Mesendoderm (in vitro differentiated cells): ENCODE data around the gene PITX3.

Experiments used
- DNase-seq: peaks from one replicate; pipeline ENCODE4 v3.0.0; 2013
- H2AK5ac ChIP-seq: 2 replicates; pipeline ENCODE4 v1.6.1; 2013; ENCODE audit warnings: low read length, inconsistent platforms
- H2BK120ac ChIP-seq: 2 replicates; pipeline ENCODE4 v1.6.1; 2013; ENCODE audit warnings: low read depth, mild to moderate bottlenecking, low read length, moderate library complexity, mixed read lengths
- H2BK15ac ChIP-seq: replicated peaks from 2 replicates; pipeline ENCODE4 v1.6.1; 2013; ENCODE audit warnings: low read depth, mild to moderate bottlenecking, moderate library complexity
- H2BK5ac ChIP-seq: 2 replicates; pipeline ENCODE4 v1.6.1; 2013; ENCODE audit warnings: low read length, inconsistent platforms
- H3K18ac ChIP-seq: 2 replicates; pipeline ENCODE4 v1.6.1; 2013; ENCODE audit warnings: mild to moderate bottlenecking, low read length, mixed read lengths
- H3K23ac ChIP-seq: one replicate; pipeline ENCODE4 v1.6.1; 2013; ENCODE audit warnings: low read length
- H3K27ac ChIP-seq: 2 replicates; pipeline ENCODE4 v1.5.1; 2013; ENCODE audit warnings: low read depth, mild to moderate bottlenecking, inconsistent platforms, low read length, moderate library complexity
- H3K27me3 ChIP-seq: 2 replicates; pipeline ENCODE4 v1.6.1; 2013; ENCODE audit warnings: low read length, control low read depth, mild to moderate bottlenecking, inconsistent platforms; ENCODE audit not compliant: insufficient read depth, poor library complexity
- H3K36me3 ChIP-seq: 2 replicates; pipeline ENCODE4 v1.6.1; 2013; ENCODE audit warnings: low read length, inconsistent platforms; ENCODE audit not compliant: control insufficient read depth, insufficient read depth
- H3K4ac ChIP-seq: one replicate; pipeline ENCODE4 v1.6.1; 2013; ENCODE audit warnings: low read depth, mild to moderate bottlenecking, low read length, moderate library complexity
- H3K4me1 ChIP-seq: 2 replicates; pipeline ENCODE4 v1.6.1; 2013; ENCODE audit warnings: low read depth, low read length, inconsistent platforms; ENCODE audit not compliant: control insufficient read depth
- H3K4me2 ChIP-seq: 2 replicates; pipeline ENCODE4 v1.6.1; 2013; ENCODE audit warnings: low read length
- H3K4me3 ChIP-seq: 2 replicates; pipeline ENCODE4 v1.5.1; 2013; ENCODE audit warnings: mild to moderate bottlenecking, low read length
- H3K56ac ChIP-seq: one replicate; pipeline ENCODE4 v1.6.1; 2013; ENCODE audit warnings: low read length
- H3K79me1 ChIP-seq: 2 replicates; pipeline ENCODE4 v1.6.1; 2013; ENCODE audit warnings: low read length, inconsistent platforms
- H3K79me2 ChIP-seq: 2 replicates; pipeline ENCODE4 v1.6.1; 2013; ENCODE audit warnings: mild to moderate bottlenecking, low read length; ENCODE audit not compliant: control insufficient read depth, insufficient read depth
- H3K9ac ChIP-seq: 2 replicates; pipeline ENCODE4 v1.6.1; 2013; ENCODE audit warnings: low read length, inconsistent platforms
- H4K5ac ChIP-seq: one replicate; pipeline ENCODE4 v1.6.1; 2013; ENCODE audit warnings: low read length
- H4K8ac ChIP-seq: one replicate; pipeline ENCODE4 v1.6.1; 2013; ENCODE audit warnings: low read depth, mild to moderate bottlenecking, control low read depth, low read length, moderate library complexity
- WGBS: extraction: QIAGEN DNeasy Blood & Tissue Kit; methylation state at CpG from one replicate; pipeline ENCODE4 v1.1.7; 2013; ENCODE audit warnings: low lambda C conversion rate, missing lambda C conversion rate; ENCODE audit not compliant: insufficient coverage; ENCODE audit errors: extremely low coverage; 5-methylcytosine and 5-hydroxymethylcytosine counted together

PITX3 gene

DNA sequence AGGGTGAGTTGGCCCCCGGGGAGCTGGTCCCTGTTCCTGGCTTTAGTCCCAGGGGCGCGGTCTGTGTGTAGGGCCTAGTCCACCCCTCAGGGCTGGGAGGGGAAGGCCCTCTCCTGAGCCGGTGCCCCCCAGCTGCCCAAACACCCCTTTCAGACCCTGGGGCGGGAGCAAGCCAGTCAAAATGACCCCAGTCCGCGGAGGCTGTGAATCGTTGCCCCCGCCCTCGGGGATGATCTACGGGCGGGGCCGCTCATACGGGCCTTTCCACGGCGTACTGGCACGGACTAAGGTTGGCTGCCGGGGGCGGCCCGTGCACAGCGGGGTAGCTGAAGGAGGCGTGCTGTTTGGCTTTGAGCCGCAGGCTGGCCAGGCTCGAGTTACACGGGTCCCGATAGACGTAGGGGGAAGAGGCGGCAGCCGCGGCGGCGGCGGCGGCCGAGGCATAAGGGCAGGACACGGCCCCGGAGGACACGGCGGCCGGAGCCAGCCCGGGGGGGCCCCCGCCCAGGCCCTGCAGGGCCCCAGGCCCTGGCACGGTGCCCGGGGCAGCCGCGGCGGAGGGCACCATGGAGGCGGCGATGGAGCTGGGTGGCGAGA lies 10.9 kb downstream of the PITX3 start:
- H3K27me3 ChIP-seq, result peaks cover 31% of the 10 kb centered on the region

DNA sequence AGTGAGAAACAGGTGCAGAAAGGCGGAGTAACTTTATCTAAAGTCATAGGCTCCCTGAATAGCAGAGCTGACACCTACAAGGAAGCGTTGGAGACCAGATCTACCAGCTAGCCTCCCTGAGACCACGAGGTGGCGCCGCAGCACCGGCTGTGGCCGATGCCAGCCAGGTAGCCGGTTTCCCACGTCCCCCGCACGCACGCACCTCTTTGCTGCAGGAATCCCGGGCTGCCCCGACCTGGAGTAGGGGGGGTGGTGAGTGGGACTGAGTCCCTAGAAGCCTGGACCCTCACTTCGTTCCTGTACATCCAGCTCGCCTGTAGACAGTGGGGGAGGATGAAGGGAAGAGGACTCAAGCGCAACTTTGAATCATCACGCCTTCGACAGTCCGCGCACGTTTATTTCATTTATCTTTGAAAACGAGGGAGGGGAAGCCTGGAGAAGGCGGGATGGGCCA lies 11.5 kb downstream of the PITX3 start:
- Histone ChIP-seq H3K79me2 (no peaks in the 10 kb centered on the region), H3K4me2 (peak overlapping the region; percentile 93), H2BK120ac (no peak overlapping the region), H3K27ac (no peak overlapping the region), H4K8ac (no peak overlapping the region), H3K79me1 (no peaks in the 10 kb centered on the region), H2BK15ac (no peak overlapping the region), H3K9ac (peak overlapping the region; percentile 1), H3K4ac (no peak overlapping the region), H4K5ac (no peak overlapping the region), H3K4me3 (no peak overlapping the region), H2BK5ac (no peak overlapping the region), H2AK5ac (no peak overlapping the region), H3K27me3 (peaks cover 31% of the 10 kb centered on the region), H3K23ac (no peak overlapping the region), H3K56ac (no peak overlapping the region), H3K4me1 (no peaks in the 10 kb centered on the region), H3K18ac (no peak overlapping the region), H3K36me3 (no peaks in the 10 kb centered on the region)
- DNase-seq, result peak; percentile 84
- WGBS, result no CpG with 5 or more reads among the region's 24 CpGs

More for the DNA sequence above, 10.9 kb downstream of the PITX3 start:
- H3K4me2 ChIP-seq, result peak overlapping the region; percentile 93
- peak overlapping the region; percentile 45 for H3K9ac ChIP-seq
- peak overlapping the region; percentile 82 for H3K56ac ChIP-seq
- no peaks in the 10 kb centered on the region for H3K36me3 ChIP-seq
- H4K5ac ChIP-seq, result no peak overlapping the region
- no peak overlapping the region for H2BK5ac ChIP-seq
- no peak overlapping the region for H2BK120ac ChIP-seq
- H3K79me1 ChIP-seq, result no peaks in the 10 kb centered on the region
- no peak overlapping the region for H4K8ac ChIP-seq
- no peak overlapping the region for H3K4ac ChIP-seq
- no CpG with 5 or more reads among the region's 50 CpGs for WGBS
- H3K79me2 ChIP-seq, result no peaks in the 10 kb centered on the region
- no peak overlapping the region for H3K23ac ChIP-seq
- DNase-seq, result peak; percentile 89
- no peak overlapping the region for H3K18ac ChIP-seq
- H3K4me1 ChIP-seq, result no peaks in the 10 kb centered on the region
- H2BK15ac ChIP-seq, result no peak overlapping the region
- no peak overlapping the region for H3K4me3 ChIP-seq
- no peak overlapping the region for H2AK5ac ChIP-seq
- H3K27ac ChIP-seq, result no peak overlapping the region

DNA sequence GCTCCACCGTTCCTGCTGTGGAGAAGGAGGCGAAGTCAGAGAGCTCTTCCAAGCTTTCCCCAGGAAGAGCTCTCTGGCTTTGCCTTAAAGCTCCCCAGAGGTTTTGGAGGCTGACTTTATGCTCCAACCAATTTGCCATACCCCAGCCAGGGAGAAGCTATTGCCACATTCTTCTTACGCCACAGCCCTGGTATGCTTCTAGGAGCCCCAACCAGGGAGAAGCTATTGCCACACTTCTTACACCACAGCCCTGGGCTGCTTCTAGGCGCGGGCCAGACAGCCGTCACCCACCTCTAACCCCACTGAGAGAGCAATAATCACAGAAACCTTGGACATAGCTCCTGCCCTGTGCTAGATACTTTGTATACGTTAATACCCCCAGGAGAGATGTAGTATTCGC lies 14.3 kb downstream of the PITX3 start:
- H3K4me1 ChIP-seq, result no peaks in the 10 kb centered on the region
- H3K36me3 ChIP-seq, result no peaks in the 10 kb centered on the region
- H3K27ac ChIP-seq, result no peak overlapping the region
- H2BK15ac ChIP-seq, result no peak overlapping the region
- no CpG with 5 or more reads among the region's 8 CpGs for WGBS
- H3K4ac ChIP-seq, result no peak overlapping the region
- DNase-seq, result no peak
- no peaks in the 10 kb centered on the region for H3K79me2 ChIP-seq
- H4K5ac ChIP-seq, result no peak overlapping the region
- no peak overlapping the region for H4K8ac ChIP-seq
- no peak overlapping the region for H3K56ac ChIP-seq
- H3K79me1 ChIP-seq, result no peaks in the 10 kb centered on the region
- H2BK120ac ChIP-seq, result no peak overlapping the region
- no peak overlapping the region for H3K4me2 ChIP-seq
- H2AK5ac ChIP-seq, result no peak overlapping the region
- no peak overlapping the region for H3K18ac ChIP-seq
- no peak overlapping the region for H3K9ac ChIP-seq
- no peak overlapping the region for H3K23ac ChIP-seq
- H3K4me3 ChIP-seq, result no peak overlapping the region
- H2BK5ac ChIP-seq, result no peak overlapping the region
- H3K27me3 ChIP-seq, result peaks cover 20% of the 10 kb centered on the region

DNA sequence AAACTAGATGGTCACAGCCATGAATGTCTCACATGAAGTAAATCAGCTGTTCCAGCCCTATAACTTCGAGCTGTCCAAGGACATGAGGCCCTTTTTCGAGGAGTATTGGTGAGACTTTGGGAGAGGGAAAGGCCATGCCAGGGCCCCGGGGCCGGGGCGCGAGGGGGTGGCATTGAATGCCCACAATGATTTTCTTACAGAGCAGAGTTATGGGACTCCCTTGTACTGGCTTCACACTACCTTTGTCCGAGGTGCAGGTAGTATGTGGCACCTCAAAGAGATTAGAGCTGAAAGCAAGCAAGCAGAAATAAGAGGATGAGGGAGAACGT lies 14.8 kb downstream of the PITX3 start:
- H3K27me3 ChIP-seq, result peaks cover 17% of the 10 kb centered on the region
- WGBS, result no CpG with 5 or more reads among the region's 8 CpGs
- H3K4me3 ChIP-seq, result no peak overlapping the region

DNA sequence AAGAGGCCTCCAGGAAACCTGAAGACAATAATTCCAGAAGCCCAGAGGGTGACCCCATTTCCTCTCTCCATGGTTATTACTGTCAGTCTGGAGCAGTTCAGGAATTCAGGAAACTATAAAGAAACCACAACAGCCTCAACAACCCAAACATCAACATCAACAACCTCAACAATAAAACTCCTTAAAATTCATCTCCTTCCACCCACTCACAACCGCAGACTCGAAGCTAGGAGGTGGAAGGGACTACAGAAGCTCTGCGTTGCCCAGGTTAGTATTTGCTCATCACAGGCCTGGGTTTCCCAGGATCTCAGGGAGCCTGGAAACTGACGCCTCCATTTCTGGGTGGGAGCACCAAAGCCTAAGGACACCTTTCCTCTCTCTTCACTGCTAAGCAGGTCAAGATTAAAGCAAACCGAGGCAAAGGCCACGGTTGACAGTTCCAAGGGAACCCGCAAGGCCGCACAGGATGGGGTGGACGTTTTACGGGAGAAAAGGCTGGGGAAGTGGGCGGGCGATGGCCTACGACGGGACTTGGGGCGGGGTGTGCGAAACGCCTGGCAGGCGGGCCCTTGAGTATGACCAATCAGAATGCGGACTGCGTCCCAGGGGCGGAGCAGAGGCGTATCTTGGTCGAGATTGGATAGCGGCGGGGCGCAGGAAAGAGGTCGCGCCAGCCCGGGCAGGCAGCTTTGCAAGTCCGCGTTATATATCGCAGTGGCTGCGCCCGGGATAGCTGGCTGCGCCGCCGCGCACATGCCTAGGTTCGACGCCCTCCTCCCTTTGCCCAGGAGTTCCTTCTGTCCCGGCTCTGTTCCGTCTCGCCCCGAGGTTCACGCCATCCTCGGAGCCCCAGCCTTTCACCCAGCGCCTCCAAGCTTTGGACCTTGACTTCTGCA lies 15.4 kb downstream of the PITX3 start, which contains the start of gene ELOVL3:
Gene ELOVL3 (plus strand): TSS at position 654 of the 896 bp plus-strand sequence. CDS start 250 bp downstream, outside the sequence.
- H3K4me2 ChIP-seq, result peak within 1 kb of the TSS; percentile 56
- no peak within 1 kb of the TSS for H4K8ac ChIP-seq
- H3K27me3 ChIP-seq, result peaks cover 14% of the 10 kb centered on the region
- H3K4me1 ChIP-seq, result no peaks in the 10 kb centered on the region
- H2AK5ac ChIP-seq, result no peak within 1 kb of the TSS
- no peaks in the 10 kb centered on the region for H3K79me2 ChIP-seq
- H2BK120ac ChIP-seq, result no peak within 1 kb of the TSS
- no peak within 1 kb of the TSS for H3K23ac ChIP-seq
- H3K79me1 ChIP-seq, result no peaks in the 10 kb centered on the region
- DNase-seq, result peak; percentile 98
- H2BK5ac ChIP-seq, result no peak within 1 kb of the TSS
- no peak within 1 kb of the TSS for H3K18ac ChIP-seq
- peak within 1 kb of the TSS; percentile 50 for H3K9ac ChIP-seq
- H3K36me3 ChIP-seq, result no peaks in the 10 kb centered on the region
- H3K4ac ChIP-seq, result no peak within 1 kb of the TSS
- H3K56ac ChIP-seq, result peak within 1 kb of the TSS; percentile 66
- WGBS, result no CpG with 5 or more reads among the region's 47 CpGs
- H4K5ac ChIP-seq, result no peak within 1 kb of the TSS
- no peak within 1 kb of the TSS for H3K4me3 ChIP-seq
- no peak within 1 kb of the TSS for H3K27ac ChIP-seq
- H2BK15ac ChIP-seq, result no peak within 1 kb of the TSS

More for the DNA sequence above, 14.8 kb downstream of the PITX3 start:
- no peak overlapping the region for H4K8ac ChIP-seq
- H3K4ac ChIP-seq, result no peak overlapping the region
- H3K27ac ChIP-seq, result no peak overlapping the region
- no peak overlapping the region for H3K4me2 ChIP-seq
- DNase-seq, result no peak
- no peaks in the 10 kb centered on the region for H3K79me2 ChIP-seq
- no peak overlapping the region for H3K56ac ChIP-seq
- no peak overlapping the region for H2AK5ac ChIP-seq
- H3K18ac ChIP-seq, result no peak overlapping the region
- H2BK15ac ChIP-seq, result no peak overlapping the region
- no peaks in the 10 kb centered on the region for H3K36me3 ChIP-seq
- no peak overlapping the region for H2BK5ac ChIP-seq
- no peaks in the 10 kb centered on the region for H3K4me1 ChIP-seq
- no peak overlapping the region for H3K23ac ChIP-seq
- no peaks in the 10 kb centered on the region for H3K79me1 ChIP-seq
- H4K5ac ChIP-seq, result no peak overlapping the region
- H3K9ac ChIP-seq, result no peak overlapping the region
- no peak overlapping the region for H2BK120ac ChIP-seq
